Activated T-cell treated with anti-CD3 and anti-CD28 coated beads, Interleukin-2, amount 50 U/mL, for 72 hours (primary cell): ENCODE results near the gene OSTC. TPM values are rescaled to one million over a fixed set of nuclear protein-coding genes. Genes with fewer than 3 reads are reported as not detected.

Experiments used
- ATAC-seq, 2 donors: fragments of 150-1000 bp; cut with Tn5 transposase; replicated peaks in 1 of 2; 2 replicates each; pipeline ENCODE4 v1.10.0; 2021; ENCODE audit warnings: moderate library complexity in 2 of 2, mild to moderate bottlenecking in 1 of 2
- DNase-seq, 2 donors: peaks; one replicate each; pipeline ENCODE4 v3.0.0; 2021 to 2022; ENCODE audit warnings: mixed read lengths in 1 of 2
- H3K27ac Mint-ChIP-seq: one replicate; pipeline ENCODE4 v1.8.0; 2022; ENCODE audit warnings: mild to moderate bottlenecking, moderate library complexity, mixed read lengths
- H3K27me3 Mint-ChIP-seq: one replicate; pipeline ENCODE4 v1.8.0; 2022; ENCODE audit warnings: low read depth, mixed read lengths
- H3K36me3 Mint-ChIP-seq, 2 donors: one replicate each; pipeline ENCODE4 v1.8.0; 2022; ENCODE audit warnings: mixed read lengths in 2 of 2, mild to moderate bottlenecking in 1 of 2; ENCODE audit not compliant: insufficient read depth in 2 of 2
- H3K4me1 Mint-ChIP-seq: one replicate; pipeline ENCODE4 v1.8.0; 2022; ENCODE audit warnings: low read depth, mixed read lengths
- H3K4me3 Mint-ChIP-seq, 2 donors: one replicate each; pipeline ENCODE4 v1.8.0; 2022; ENCODE audit warnings: mild to moderate bottlenecking in 2 of 2, mixed read lengths in 2 of 2, moderate library complexity in 2 of 2
- H3K9me3 Mint-ChIP-seq, 2 donors: one replicate each; pipeline ENCODE4 v1.8.0; 2022; ENCODE audit warnings: mixed read lengths in 2 of 2
- total RNA-seq, 2 donors: library from RNA; stranded (reverse); gene quantifications; one replicate each; pipeline ENCODE4 v1.2.3, GENCODE V29; 2022

Gene OSTC
- total RNA-seq: 10 to 100 TPM; 83.1 to 87.7 TPM

DNA sequence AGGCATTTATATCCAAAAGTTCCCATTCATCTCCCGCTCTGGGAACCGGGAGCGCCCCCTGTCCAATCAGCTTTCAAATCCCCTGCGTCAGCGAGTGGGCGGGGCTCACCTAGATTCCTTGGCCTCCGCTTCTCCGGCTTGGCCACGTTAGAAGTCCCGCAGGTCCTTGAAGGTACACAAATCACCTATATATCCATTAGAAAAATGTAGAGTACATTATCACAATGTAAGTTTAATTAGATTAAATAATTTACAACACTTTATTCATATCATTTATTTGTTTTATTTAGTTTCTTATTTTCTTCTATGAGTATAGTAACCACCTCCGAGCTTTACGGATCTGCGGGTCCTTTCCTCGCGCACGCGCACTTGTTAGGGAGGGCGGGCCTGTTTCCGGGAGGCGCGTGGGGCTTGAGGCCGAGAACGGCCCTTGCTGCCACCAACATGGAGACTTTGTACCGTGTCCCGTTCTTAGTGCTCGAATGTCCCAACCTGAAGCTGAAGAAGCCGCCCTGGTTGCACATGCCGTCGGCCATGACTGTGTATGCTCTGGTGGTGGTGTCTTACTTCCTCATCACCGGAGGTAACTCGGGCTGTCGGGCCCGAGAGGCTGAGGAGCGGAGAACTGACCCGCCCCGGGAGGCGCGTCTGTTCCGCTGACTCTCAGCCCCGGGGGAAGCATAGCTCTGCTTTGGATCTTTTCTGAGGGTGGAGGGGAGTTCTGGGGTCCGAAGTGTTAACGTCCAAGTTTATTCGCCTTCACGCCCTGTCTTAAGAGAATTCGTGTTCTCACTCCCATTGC is at the start of gene OSTC:
OSTC (plus strand) TSS at position 388 of the 802 bp plus-strand sequence; CDS start at position 445, 57 bp downstream.
- Mint-ChIP-seq H3K9me3 (peaks cover 0 to 3% of the 10 kb centered on the region in 2 donors), H3K4me1 (peaks cover 31% of the 10 kb centered on the region), H3K36me3 (peaks cover 10 to 18% of the 10 kb centered on the region in 2 donors), H3K4me3 (peak within 1 kb of the TSS; percentile 96 to 100), H3K27me3 (no peaks in the 10 kb centered on the region), H3K27ac (peak within 1 kb of the TSS; percentile 99)
- peak; percentile 92 to 95 for ATAC-seq
- peak; percentile 94 to 95 for DNase-seq

- no peak overlapping the region for H3K27ac Mint-ChIP-seq
- ATAC-seq (no peak), DNase-seq (no peak)
- no peak overlapping the region for H3K4me3 Mint-ChIP-seq
- H3K36me3 Mint-ChIP-seq: peaks cover 2 to 6% of the 10 kb centered on the region in 2 donors
- no peaks in the 10 kb centered on the region for H3K9me3 Mint-ChIP-seq
- peaks cover 14% of the 10 kb centered on the region for H3K4me1 Mint-ChIP-seq
- H3K27me3 Mint-ChIP-seq: no peaks in the 10 kb centered on the region
Observed at GRCh38 chr4:108601106-108601505, 49.3 kb upstream of the OSTC start.

- peak overlapping the region; percentile 9 for H3K27ac Mint-ChIP-seq
- peak in 1 of 2 donors; percentile 35 for ATAC-seq
Observed at GRCh38 chr4:108601532-108601931, 48.9 kb upstream of the OSTC start.

DNA sequence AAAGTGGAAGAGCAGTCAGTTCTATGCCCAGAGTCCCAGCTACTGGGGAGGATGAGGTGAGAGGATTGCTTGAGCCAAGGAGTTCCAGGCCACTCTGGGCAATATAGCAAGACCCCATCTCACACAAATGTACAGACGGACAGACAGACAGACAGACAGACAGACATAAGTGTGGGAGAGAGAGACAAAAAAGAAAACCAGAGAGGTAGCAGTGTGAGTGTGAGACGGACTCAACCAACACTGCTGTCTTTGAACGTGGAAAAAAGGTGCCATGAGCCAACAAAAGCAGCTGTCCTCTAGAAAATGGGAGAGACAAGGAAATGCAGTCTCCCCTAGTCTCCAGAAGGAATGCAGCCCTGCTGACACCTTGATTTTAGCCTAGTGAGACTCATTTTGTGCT is 48.2 kb upstream of the OSTC start:
- ATAC-seq (no peak), DNase-seq (no peak)
- Mint-ChIP-seq H3K4me1 (peaks cover 14% of the 10 kb centered on the region), H3K27me3 (no peaks in the 10 kb centered on the region), H3K27ac (no peak overlapping the region), H3K36me3 (peaks cover 6 to 7% of the 10 kb centered on the region in 2 donors), H3K9me3 (no peaks in the 10 kb centered on the region), H3K4me3 (peak overlapping the region in 1 of 2 donors; percentile 25)

More at GRCh38 chr4:108601532-108601931, 48.9 kb upstream of the OSTC start:
- H3K9me3 Mint-ChIP-seq: no peaks in the 10 kb centered on the region
- H3K4me1 Mint-ChIP-seq: peaks cover 14% of the 10 kb centered on the region
- H3K36me3 Mint-ChIP-seq: peaks cover 3 to 6% of the 10 kb centered on the region in 2 donors
- H3K4me3 Mint-ChIP-seq: no peak overlapping the region
- DNase-seq: no peak
- no peaks in the 10 kb centered on the region for H3K27me3 Mint-ChIP-seq

- Mint-ChIP-seq H3K27me3 (no peaks in the 10 kb centered on the region), H3K9me3 (no peaks in the 10 kb centered on the region), H3K36me3 (peaks cover 6 to 8% of the 10 kb centered on the region in 2 donors), H3K4me1 (peaks cover 4% of the 10 kb centered on the region), H3K27ac (no peak overlapping the region), H3K4me3 (no peak overlapping the region)
- DNase-seq (no peak), ATAC-seq (no peak)
Observed at GRCh38 chr4:108607079-108607815, 43.2 kb upstream of the OSTC start.

GRCh38 chr4:108611365-108611764 is 39.0 kb upstream of the OSTC start:
- H3K27me3 Mint-ChIP-seq: no peaks in the 10 kb centered on the region
- peaks cover 6% of the 10 kb centered on the region for H3K4me1 Mint-ChIP-seq
- H3K27ac Mint-ChIP-seq: no peak overlapping the region
- peaks cover 7 to 16% of the 10 kb centered on the region in 2 donors for H3K36me3 Mint-ChIP-seq
- no peak for ATAC-seq
- H3K4me3 Mint-ChIP-seq: peak overlapping the region; percentile 22
- DNase-seq: no peak
- H3K9me3 Mint-ChIP-seq: peaks cover 0 to 2% of the 10 kb centered on the region in 2 donors

DNA sequence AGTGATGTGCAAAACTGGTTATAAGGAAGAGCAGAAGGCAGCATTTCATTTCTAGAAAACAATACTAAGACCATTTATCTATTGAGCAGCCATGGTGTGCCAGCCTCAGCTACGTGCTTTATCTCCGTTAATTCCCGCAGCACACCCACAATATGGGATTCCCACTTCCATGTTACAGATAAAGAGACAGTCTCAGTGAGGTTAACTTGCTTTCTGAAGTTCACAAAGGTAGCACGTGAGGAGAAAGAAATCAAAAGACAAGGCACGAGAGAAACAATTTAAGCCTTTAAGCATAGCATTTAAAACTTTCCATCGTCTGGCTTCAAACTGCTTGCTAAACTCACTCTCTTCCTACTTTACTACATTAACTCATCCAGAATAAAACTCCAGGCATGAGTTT is 38.0 kb upstream of the OSTC start:
- ATAC-seq: no peak
- H3K27ac Mint-ChIP-seq: no peak overlapping the region

DNA sequence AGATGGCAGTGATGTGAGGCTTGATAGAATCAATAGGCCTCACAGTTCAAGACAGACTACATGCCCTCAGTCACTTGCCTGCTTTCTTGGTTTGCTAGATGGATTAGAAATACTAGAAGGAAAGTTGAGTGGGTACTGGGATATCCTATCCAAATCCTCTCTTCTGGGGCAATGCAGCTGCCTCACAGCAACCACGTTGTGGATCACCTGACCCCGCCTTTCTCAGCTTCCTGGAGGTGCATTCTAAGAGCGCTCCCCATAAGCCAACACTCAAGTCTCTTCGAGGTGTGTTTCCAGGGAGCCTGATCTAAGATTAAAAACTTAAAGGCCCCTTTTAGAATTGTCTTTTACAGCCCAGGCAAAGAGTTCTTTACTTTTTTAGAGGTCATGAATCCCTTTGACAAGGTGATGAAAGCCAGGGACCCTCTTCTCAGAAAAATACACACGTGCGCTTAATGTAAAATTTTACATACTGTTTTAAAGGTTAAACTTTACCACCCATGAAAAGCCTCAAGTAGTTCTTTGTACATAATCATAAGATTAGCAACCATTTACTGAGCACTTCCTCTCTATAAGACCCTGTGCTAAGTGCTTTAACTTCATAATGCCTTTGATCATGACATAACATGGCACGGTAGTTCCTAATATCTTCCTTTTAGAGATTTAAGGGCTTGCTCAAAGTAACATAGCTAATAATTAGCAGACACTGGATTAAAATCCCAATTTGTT is 30.9 kb upstream of the OSTC start:
- H3K27me3 Mint-ChIP-seq: no peaks in the 10 kb centered on the region
- H3K4me3 Mint-ChIP-seq: peak overlapping the region; percentile 83 to 100
- ATAC-seq: peak; percentile 8 to 23
- peak; percentile 50 to 51 for DNase-seq
- peak overlapping the region; percentile 96 for H3K27ac Mint-ChIP-seq
- peaks cover 33 to 55% of the 10 kb centered on the region in 2 donors for H3K36me3 Mint-ChIP-seq
- peaks cover 0 to 2% of the 10 kb centered on the region in 2 donors for H3K9me3 Mint-ChIP-seq
- peaks cover 55% of the 10 kb centered on the region for H3K4me1 Mint-ChIP-seq

More for the DNA sequence above, 38.0 kb upstream of the OSTC start:
- Mint-ChIP-seq H3K36me3 (peaks cover 6 to 17% of the 10 kb centered on the region in 2 donors), H3K9me3 (peaks cover 0 to 2% of the 10 kb centered on the region in 2 donors), H3K27me3 (no peaks in the 10 kb centered on the region), H3K4me3 (peak overlapping the region in 1 of 2 donors; percentile 33), H3K4me1 (peaks cover 7% of the 10 kb centered on the region)
- no peak for DNase-seq

DNA sequence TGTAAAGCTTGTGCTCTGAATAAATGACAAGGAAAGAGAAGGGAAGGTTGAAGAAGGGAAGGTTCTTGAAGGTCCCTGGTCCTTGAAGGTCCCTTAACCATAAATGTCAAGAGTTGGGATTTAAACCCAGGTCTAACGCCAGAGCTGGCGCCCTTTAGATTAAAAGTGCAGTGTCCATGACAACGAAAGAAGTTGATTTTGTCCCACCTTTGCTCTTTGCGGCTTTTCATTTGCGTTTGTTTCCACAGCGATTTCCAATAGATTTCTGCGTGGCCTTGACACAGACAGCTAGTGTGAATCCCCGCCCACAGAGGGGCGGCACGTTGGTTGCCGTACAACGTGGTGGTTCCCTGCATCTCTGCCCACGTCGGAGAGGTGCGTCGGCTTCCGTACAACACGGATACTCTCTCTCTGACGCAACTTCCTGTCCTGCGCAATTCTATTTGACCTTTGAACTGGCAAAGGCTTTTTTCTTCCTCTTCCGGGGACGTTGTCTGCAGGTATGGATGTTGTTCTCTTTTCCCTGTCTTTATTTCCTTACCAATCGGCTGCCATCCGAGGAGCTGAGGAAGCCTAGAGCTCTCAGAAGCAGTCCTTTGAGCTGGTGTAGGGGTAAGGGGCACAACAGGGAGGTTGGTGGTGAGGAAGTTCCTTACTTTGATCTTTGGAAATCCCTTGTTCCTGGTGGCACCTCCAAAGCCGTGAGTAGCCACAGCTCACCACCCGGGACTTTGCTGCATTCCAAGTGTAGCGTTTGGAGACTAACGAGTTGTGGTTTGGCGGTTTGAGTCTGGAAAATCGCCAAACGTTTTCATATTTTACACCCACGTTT is 30.1 kb upstream of the OSTC start, which contains the start of gene RPL34:
RPL34 (plus strand) TSS at position 476 of the 832 bp plus-strand sequence. CDS start 1,384 bp downstream, outside the sequence.
- peak within 1 kb of the TSS; percentile 83 to 100 for H3K4me3 Mint-ChIP-seq
- H3K27ac Mint-ChIP-seq: peak within 1 kb of the TSS; percentile 96
- no peaks in the 10 kb centered on the region for H3K9me3 Mint-ChIP-seq
- ATAC-seq (peak; percentile 96), DNase-seq (peak; percentile 96 to 98)
- H3K27me3 Mint-ChIP-seq: no peaks in the 10 kb centered on the region
- H3K4me1 Mint-ChIP-seq: peaks cover 63% of the 10 kb centered on the region
- peaks cover 35 to 58% of the 10 kb centered on the region in 2 donors for H3K36me3 Mint-ChIP-seq

DNA sequence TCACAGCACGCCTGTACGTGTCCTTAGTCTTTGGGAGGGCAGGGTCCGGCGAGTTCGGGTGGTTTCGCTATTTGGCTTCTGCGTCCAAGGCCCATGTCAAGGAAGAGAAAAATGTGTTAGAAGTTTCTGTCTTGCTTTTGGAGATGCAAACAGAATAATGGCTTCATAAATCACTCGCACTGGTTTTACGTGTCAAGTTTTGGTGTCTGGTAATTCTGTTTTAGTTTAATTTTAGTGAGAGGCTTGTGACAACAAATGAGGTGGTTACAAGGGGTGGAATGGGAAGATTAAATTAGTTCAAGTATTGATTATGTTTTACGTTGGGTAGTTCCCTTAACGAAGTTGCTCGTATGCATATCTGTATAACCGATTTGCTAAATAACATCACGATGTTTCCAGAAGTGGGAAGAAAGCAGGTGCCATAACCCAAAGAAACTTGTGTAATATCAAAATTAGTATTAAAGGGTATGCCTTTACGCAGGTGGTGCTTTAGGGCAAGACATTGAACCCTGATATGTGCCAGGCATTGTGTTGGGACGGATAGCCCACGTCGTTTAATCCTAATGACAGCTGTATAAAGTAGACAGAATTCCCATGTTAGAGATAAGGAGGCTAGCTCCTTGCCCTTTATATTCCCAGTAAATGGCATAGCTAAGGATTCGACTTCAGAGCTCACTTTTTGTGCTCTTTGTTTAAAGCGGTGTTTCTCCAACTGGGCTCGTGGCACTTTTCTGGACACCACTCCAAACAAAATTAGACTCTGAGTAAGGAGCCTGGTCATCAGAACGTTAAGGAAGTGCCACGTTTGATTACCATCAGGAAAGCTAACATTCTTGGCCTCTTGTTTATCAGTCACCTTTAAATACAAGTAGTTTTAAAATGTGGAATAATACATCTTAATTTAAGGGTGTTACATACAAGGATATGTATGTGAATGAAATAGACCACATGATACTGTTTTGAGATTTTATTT is 29.2 kb upstream of the OSTC start:
- Mint-ChIP-seq H3K4me3 (peak overlapping the region; percentile 83 to 100), H3K27me3 (no peaks in the 10 kb centered on the region), H3K9me3 (no peaks in the 10 kb centered on the region), H3K4me1 (peaks cover 69% of the 10 kb centered on the region), H3K27ac (peak overlapping the region; percentile 96), H3K36me3 (peaks cover 32 to 57% of the 10 kb centered on the region in 2 donors)
- DNase-seq (no peak), ATAC-seq (no peak)

GRCh38 chr4:108622022-108622421 is 28.4 kb upstream of the OSTC start:
- Mint-ChIP-seq H3K27ac (peak overlapping the region; percentile 96), H3K4me1 (peaks cover 69% of the 10 kb centered on the region), H3K36me3 (peaks cover 31 to 53% of the 10 kb centered on the region in 2 donors), H3K4me3 (peak overlapping the region; percentile 83 to 100), H3K27me3 (no peaks in the 10 kb centered on the region), H3K9me3 (no peaks in the 10 kb centered on the region)
- ATAC-seq: peak; percentile 69 to 70
- peak; percentile 45 to 54 for DNase-seq
